HG03064 (cell line): Measurements from ENCODE around the gene CKLF.

Experiments
- ATAC-seq: cut with Tn5 transposase; IDR thresholded peaks from one replicate; pipeline ENCODE4 v1.9.1; 2021; ENCODE audit warnings: low read depth; ENCODE audit not compliant: unreplicated experiment

The CKLF gene

DNA sequence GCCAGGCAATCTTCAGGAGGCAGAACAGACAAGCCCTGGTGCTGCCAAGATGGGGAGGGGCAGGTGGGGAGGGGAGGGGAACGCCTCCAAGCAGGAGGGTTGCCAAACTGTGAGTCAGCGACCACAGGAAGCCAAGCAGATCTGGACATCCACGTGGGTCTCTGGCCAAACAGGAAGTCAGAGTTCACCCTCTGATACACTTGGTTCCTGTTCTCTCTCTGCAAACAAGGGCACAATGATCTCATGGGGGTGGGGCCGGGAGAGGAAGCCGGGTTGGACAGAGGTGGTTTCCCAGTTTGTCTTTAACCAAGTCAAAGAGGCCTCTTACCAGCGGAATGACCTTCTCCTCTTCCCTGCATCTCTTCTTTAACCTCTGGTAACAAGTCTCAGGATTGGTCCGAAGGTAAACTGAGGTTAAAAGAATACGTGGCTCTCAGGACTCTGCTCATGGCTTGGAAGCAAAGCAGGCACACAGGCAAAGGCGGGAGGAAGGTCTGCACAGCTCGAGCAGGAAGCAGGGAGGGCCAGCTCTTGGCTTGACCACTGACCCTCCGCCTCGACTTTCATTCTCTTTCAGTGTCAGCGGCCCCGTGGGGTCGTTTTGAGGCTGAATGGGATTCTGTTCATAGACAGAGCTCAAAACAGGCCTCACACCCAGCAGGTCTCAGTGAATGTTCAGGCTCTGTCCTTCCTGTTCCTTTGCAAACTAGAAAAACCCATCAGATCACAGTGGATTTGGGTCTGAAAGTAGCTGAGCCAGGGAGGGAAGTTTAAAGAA, 35.4 kb upstream of the CKLF start:
- ATAC-seq = peak; percentile 96

DNA sequence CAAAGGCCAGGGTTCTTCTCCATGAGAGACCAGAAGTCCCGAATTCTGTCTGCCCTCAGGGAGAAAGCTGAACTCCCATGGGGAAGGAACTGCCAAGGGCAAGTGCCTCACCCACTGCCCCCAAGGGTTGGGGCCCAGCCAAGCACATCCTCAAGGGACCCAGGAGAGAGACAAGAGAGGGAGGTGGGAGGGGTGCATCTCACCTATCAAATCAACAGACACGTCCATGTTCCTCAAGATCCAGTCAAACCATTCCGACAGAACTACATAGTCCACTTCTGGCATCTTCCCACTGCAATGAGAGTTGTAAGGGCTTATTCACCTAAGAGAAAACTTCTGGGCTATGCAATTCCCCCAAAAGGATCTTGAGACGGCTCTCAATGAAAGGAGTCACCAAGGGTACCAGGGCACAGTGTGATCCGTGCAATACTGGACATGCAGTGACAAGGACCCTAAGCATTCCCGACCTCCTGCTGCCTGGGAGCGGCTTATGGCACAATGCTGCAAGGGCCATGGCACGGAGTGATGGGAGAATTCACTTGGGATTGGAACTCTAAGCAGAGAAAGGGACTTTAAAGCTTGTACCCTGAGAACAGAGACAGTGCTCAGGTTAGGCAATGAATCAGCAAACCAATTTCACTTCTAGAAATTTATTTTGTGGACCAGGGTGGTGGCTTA, 34.7 kb upstream of the CKLF start:
- ATAC-seq = no peak

DNA sequence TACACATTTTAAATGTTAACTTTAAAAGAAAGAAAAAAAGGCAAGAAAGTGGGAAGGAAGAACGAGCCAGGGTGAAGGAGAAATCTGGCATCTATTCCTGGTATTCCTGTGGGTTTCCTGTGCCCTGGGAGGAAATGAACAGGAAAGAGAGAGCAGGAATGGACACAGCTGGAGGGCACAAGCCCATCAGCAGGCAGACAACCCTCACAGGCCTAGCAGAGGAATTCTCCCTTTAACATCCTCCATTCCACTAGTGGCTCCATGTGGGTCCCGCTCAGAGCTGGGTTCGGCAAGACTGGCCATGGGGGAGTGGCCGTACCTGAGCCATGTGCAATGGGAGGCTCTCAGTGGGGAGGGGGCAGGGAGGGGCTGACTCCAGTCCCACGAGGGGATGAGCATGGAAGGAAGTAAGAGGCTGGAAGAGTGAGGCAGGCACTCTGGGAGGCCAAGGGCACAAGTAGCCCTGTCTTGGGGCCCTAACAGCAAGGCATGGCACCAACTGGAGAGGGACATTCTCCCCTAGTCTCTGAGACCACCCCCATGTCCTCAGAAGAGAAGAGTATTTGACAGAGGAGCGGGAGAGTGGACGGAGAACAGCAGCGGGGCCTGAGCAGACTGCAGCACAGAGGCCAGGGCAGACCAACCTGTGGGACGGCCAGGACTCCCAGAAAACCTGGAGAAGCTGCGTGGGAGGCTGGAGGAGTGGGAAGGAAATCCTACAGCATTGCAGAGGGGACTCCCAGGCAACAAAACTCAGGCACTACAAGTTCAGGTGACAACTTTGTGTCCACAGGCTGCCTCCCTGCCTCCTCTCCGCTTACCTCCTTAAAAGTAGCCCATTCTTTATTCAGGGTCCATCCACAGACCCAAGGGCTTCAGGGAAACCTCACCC, 32.6 kb upstream of the CKLF start:
- no peak for ATAC-seq

- ATAC-seq = no peak
Measured at GRCh38 chr16:66520406-66521170, 31.8 kb upstream of the CKLF start.

GRCh38 chr16:66521252-66521713, 31.1 kb upstream of the CKLF start:
- no peak for ATAC-seq

DNA sequence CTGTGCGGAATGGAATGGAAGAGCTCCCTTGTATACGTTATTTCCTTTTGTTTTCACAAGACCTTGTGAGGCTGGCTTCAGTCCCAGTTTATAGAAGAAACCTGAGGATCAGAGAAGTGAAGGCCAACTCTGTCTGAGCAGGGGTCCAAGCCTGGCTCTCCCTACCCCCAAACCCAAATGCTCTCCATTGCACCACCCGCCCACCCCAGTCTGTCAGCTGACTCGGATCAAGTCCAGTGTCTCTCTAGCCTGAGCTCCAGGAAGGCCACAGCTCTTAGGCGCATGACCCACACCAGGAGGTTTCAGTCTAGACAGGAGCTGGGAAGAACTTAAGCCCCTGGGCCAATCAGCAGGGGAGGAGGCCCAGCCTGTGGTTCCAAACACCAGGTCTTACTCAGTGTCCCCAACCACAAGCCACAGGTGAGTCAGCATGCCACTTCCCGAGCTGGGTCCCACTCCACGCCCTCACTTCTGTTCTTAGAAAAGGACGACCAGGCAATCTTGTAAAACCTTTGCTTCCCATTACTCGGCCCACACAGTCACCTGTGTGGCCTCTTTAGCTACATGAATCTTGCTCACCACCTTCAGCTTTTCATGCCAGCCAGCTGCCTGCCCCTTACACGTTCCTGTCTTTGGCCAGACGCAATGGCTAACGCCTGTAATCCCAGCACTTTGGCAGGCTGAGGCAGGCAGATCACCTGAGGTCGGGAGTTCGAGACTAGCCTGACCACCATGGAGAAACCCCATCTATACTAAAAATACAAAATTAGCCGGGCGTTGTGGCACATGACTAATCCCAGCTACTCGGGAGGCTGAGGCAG, 30.2 kb upstream of the CKLF start:
- peak; percentile 34 for ATAC-seq

GRCh38 chr16:66522816-66523590, 29.4 kb upstream of the CKLF start:
- ATAC-seq = no peak

GRCh38 chr16:66523861-66524354, 28.5 kb upstream of the CKLF start:
- peak; percentile 49 for ATAC-seq

GRCh38 chr16:66524601-66525164, 27.7 kb upstream of the CKLF start:
- peak; percentile 65 for ATAC-seq

DNA sequence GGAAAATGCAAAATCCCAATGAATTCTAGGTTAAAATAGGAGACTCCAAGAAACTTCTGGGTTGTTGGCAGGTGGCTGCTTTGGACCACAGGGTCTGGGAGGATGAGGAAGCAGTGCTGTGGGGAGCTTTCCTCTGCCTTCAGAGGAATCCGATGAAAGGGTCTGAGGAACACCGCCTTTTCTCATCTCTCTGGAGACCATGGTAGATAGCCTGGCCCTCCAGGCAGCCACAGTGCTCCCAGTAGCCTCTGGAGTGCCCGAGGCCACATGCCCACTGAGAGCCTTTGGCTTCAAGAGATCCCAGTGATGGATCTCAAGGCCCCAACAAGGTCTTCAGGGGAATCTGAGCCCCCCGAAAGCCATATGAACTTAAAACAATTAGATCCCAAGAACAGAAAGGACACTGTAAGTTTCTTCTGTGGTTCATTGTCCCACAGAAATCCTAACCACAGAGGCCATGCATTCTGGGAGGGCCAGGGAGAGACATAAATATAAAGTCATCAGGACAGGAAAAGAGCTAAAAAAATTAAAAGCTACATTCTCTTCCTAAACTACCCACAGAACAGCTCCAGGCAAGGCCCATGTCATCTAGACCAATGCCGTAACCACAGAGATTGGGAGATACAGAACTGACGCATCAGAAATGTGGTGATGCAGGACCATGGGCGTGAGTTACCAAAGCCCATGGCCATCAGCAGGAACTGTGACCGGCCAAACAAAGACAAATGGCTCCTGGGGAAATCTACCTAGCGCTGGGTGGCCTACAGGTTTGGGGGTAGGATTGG, 26.8 kb upstream of the CKLF start:
- ATAC-seq = no peak

DNA sequence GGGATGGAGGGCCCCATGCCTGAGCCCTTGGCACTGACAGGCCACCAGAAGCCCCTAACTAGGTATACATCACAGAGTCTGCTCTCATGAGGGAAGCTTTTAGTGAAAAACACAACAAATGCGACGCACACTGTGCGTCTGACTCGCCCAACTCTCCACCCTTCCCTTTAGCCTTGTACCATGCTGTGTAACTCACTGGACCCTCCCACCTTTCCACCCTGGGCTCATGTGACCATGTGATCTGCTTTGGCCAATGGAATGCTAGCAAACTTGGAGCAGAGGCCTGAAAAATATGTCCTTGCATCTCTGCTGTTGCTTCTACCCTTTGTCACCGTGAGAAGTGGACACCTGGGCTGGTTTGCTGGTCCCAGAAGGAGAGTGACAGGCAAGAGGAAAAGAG, 24.1 kb upstream of the CKLF start:
- no peak for ATAC-seq

DNA sequence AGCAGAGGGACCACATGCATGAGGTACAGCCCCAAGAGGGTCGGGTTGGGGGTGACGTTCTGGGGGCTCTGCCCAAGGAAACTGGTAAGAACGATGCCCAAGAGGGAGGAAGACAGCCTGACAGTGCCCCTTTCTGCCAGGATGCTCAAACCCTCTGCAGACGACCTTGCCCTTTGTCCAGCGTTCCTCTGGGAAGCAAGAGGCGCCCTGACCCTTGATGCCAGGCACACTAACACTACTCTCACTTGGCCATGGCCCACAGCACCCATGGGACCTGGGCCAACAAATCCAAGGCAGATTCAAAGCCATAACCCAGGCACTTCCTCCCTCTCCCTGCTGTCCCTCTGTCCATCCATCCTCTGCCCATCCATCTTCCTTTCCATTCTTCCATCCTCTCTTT, 22.9 kb upstream of the CKLF start:
- no peak for ATAC-seq

DNA sequence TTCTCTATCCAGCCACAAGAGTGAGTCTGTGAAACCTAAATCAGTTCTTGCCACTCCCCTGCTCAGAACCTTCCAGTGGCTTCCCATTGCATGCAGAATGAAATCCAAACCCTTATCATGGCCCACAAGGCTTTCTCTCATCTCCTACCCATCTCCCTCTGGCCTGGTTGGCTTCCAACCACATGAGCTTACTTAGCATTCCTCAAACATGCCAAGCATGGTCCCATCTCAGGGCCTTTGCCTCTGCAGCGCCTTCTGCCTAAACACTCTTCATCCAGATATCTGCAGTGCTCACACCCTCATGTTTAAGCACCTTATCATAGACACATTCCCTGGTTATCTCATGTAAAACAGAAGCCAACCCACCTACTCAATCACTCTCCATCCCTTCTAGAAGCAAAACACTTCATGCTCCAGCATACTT, 18.0 kb upstream of the CKLF start:
- ATAC-seq = no peak

DNA sequence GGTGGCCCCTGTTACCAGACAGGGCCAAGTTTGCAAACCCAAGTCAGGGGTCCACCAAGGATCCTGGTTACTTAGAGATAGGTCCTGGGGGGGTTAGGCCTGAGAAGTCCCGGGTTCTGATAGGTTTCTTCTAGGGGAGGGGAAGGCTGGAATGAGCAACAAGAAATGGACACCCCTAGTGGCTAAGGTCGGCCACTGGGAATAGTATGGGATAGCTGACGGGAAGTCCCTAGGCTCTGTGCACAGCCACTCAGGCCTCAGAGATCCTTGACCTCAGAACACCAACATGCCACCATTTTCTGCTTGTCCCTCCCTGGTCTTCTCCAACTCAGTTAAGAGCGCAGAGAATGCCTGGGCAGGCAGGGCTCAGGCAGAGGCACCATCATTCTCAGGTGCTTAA, 15.9 kb upstream of the CKLF start:
- no peak for ATAC-seq

DNA sequence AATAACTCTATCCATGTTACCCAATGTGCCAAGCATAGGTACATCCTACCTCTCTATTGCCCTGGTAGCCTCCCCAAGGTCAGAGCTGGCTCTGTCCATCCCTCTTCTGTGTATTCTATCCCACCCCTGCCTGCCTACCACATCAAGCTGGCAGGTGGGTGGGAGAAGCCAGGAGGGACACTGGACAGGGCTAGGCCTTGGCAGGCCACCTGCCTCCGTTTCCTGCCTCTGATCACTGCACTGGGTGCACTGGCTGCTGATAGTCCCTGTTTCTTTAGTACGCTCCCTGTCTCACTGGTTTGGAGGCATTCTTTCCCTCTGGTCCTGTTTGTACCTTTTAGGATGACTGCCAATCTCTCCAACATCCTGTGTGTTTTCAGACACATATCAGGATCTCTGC, 15.1 kb upstream of the CKLF start:
- no peak for ATAC-seq

DNA sequence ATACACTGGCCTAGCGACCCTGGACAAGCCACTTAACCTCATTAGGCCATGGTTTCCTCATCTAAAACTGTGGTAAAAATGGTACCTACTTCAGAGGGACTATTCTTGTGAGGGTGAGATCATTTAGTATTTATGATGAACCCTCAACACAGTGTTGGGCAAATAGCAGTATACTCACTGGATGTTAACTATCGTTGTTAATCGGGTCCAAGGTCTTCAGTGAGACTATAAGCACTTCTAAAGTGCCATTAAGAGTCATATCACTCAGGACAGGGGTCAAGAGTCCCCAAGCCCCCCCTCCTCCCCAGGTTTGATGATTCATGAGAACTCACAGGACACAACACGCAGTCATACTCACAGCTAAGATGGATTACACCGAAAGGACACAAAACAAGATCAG, 13.5 kb upstream of the CKLF start:
- no peak for ATAC-seq

DNA sequence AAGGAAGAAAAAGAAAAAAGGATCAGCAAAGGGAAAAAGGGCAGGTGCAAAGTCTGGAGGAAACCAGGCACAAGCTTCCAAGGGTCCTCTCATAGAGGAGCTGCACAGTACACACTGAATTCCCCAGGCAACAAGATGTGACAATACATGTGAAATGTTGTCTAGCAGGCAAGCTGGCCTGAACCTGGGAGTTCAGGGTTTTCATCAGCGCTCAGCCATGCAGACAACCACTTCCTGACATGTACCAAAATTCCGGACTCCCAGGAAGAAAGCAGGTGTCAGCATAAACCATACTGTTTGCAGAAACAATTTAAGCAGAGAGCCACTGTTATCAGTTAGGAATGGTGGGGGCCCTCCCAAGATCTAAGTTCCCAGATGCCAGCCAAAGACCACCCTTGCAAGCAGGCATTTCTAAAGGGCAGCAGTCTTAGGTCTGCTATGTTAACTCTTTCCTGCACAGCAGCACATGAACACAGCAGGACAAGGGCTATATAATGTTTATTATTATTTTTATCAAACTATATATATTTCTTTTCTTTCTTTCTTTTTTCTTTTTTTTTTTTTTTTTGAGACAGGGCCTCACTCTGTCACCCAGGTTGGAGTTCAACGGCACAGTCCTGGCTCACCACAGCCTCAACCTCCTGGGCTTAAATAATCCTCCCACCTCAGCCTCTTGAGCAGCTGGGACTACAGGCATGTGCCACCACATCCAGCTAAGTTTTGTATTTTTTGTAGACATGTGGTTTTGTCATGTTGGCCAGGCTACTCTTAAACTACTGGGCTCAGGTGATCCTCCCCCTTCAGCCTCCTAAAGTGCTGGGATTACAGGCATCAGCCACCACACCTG, 12.5 kb upstream of the CKLF start:
- ATAC-seq = peak; percentile 59
